Esophagus muscularis mucosa (tissue), 4 donors: Measurements from ENCODE around the gene SPSB1.

Source experiments
- CTCF ChIP-seq, 3 experiments: fragments of 200-600 bp in 2 of 3; fragments of 450-650 bp in 1 of 3; sonication (generic) in 2 of 3; IDR thresholded peaks; one replicate each; pipeline ENCODE4 v1.5.1; 2017 to 2019; ENCODE audit warnings: antibody characterized with exemption in 3 of 3, mild to moderate bottlenecking in 2 of 3, moderate library complexity in 1 of 3
- EP300 ChIP-seq: sonication (generic); formaldehyde crosslinking; IDR thresholded peaks from one replicate; pipeline ENCODE4 v1.6.1; 2017; ENCODE audit warnings: antibody characterized with exemption
- POLR2A ChIP-seq: fragments of 450-650 bp; IDR thresholded peaks from one replicate; pipeline ENCODE4 v1.6.1; 2017; ENCODE audit warnings: antibody characterized with exemption, moderate library complexity, mild to moderate bottlenecking, low read depth
- POLR2AphosphoS5 ChIP-seq, 2 donors: sonication (generic); formaldehyde crosslinking; IDR thresholded peaks; one replicate each; pipeline ENCODE4 v1.6.1; 2017; ENCODE audit warnings: antibody characterized with exemption in 2 of 2

GRCh38 chr1:9331558-9332346 lies 39.1 kb downstream of the SPSB1 start:
- TF ChIP-seq CTCF (IDR thresholded peaks at IDR 0.05) (no peak), EP300 (no peak), POLR2AphosphoS5 (IDR thresholded peaks at IDR 0.05) (no peak), POLR2A (no peak)
